MCF 10A (cell line): ENCODE measurements around the gene BAIAP2L1. TPM values are rescaled to one million over a fixed set of nuclear protein-coding genes. Genes with fewer than 3 reads are reported as not detected.

Source experiments
- BruUV-seq: library from RNA; stranded (reverse); fragments of 400-500 nt; replicated peaks from 2 replicates; lab custom pipeline; 2021; lab: Mats Ljungman, UMichigan
- CTCF ChIA-PET: fragments of 300-600 bp; sonication (Branson Sonifier 250); formaldehyde crosslinking; extraction: SDS; loops from one replicate; lab custom pipeline; 2021; ENCODE audit warnings: antibody characterized with exemption, inconsistent platforms; lab: Yijun Ruan, JAX
- POLR2A ChIA-PET: fragments of 300-600, 350-650 bp; sonication (Branson Sonifier 250); formaldehyde crosslinking; extraction: SDS; loops from one replicate; lab custom pipeline; 2020; ENCODE audit warnings: antibody characterized with exemption, inconsistent platforms; lab: Yijun Ruan, JAX
- DNase-seq: peaks from one replicate; pipeline ENCODE4 v3.0.0-alpha.2; 2018; ENCODE audit not compliant: unreplicated experiment
- H3K27ac Mint-ChIP-seq: one replicate; pipeline ENCODE4 v1.8.0; 2022; ENCODE audit warnings: mild to moderate bottlenecking, low read depth, mixed read lengths; ENCODE audit not compliant: unreplicated experiment
- H3K27me3 Mint-ChIP-seq: one replicate; pipeline ENCODE4 v1.8.0; 2022; ENCODE audit warnings: mixed read lengths; ENCODE audit not compliant: insufficient read depth, unreplicated experiment
- H3K36me3 Mint-ChIP-seq: one replicate; pipeline ENCODE4 v1.8.0; 2022; ENCODE audit warnings: mild to moderate bottlenecking, moderate library complexity, mixed read lengths; ENCODE audit not compliant: insufficient read depth, unreplicated experiment
- H3K4me1 Mint-ChIP-seq: one replicate; pipeline ENCODE4 v1.8.0; 2022; ENCODE audit warnings: mixed read lengths; ENCODE audit not compliant: insufficient read depth, unreplicated experiment
- H3K4me3 Mint-ChIP-seq: one replicate; pipeline ENCODE4 v1.8.0; 2022; ENCODE audit warnings: mild to moderate bottlenecking, moderate library complexity, mixed read lengths; ENCODE audit not compliant: unreplicated experiment
- H3K9me3 Mint-ChIP-seq: one replicate; pipeline ENCODE4 v1.8.0; 2022; ENCODE audit warnings: mixed read lengths; ENCODE audit not compliant: unreplicated experiment
- CTCF ChIP-seq: fragments of 200-600 bp; IDR thresholded peaks from one replicate; pipeline ENCODE4 v1.8.0; 2022; ENCODE audit warnings: antibody characterized with exemption, mild to moderate bottlenecking; ENCODE audit not compliant: unreplicated experiment
- intact Hi-C: fragments of 100-400 bp; cut with micrococcal nuclease; formaldehyde crosslinking; loops from 2 replicates; pipeline ENCODE4 v1.14.1; 2022
- total RNA-seq: library from RNA; stranded (reverse); gene quantifications from 2 replicates; pipeline ENCODE4 v1.2.3, GENCODE V29; 2022

Gene BAIAP2L1
- total RNA-seq, 1 experiment from 2014 or later: 60.2 TPM

GRCh38 chr7:98360221-98361130, 40.4 kb downstream of the BAIAP2L1 start:
- Mint-ChIP-seq H3K4me3 (no peak overlapping the region), H3K27ac (no peak overlapping the region), H3K4me1 (peaks cover 16% of the 10 kb centered on the region), H3K36me3 (peaks cover 22% of the 10 kb centered on the region), H3K27me3 (no peaks in the 10 kb centered on the region), H3K9me3 (no peaks in the 10 kb centered on the region)
- DNase-seq: no peak
- intact Hi-C loops: no loop called here
- TF ChIP-seq CTCF: no peak
- no TSS peak for BruUV-seq
- POLR2A ChIA-PET: interaction anchor here (0.8 to 2.5 kb wide), 8 partner anchors 9 to 108 kb away, joined by 4 to 15 read pairs (median 5); partner anchors contain the start of genes BAIAP2L1 and TECPR1
- CTCF ChIA-PET: interaction anchor here (0.6 to 2.4 kb wide), 6 partner anchors 11 to 237 kb away, joined by 3 to 9 read pairs (median 3); partner anchors contain the start of gene BAIAP2L1

GRCh38 chr7:98359395-98359794, 41.5 kb downstream of the BAIAP2L1 start:
- POLR2A ChIA-PET: interaction anchor here (1.6 to 1.8 kb wide), 2 partner anchors 41 to 72 kb away, joined by 5 to 12 read pairs; partner anchors contain the start of gene BAIAP2L1
- CTCF ChIA-PET: interaction anchor here (0.8 to 1.8 kb wide), 3 partner anchors 12 to 38 kb away, joined by 3 to 9 read pairs (median 3); no protein-coding TSS in a partner anchor
- H3K4me1 Mint-ChIP-seq: peaks cover 23% of the 10 kb centered on the region
- no peaks in the 10 kb centered on the region for H3K27me3 Mint-ChIP-seq
- no peak for DNase-seq
- H3K27ac Mint-ChIP-seq: no peak overlapping the region
- no peak overlapping the region for H3K4me3 Mint-ChIP-seq
- TF ChIP-seq CTCF: no peak
- BruUV-seq: no TSS peak
- H3K36me3 Mint-ChIP-seq: peaks cover 24% of the 10 kb centered on the region
- no peaks in the 10 kb centered on the region for H3K9me3 Mint-ChIP-seq
- intact Hi-C loops: no loop called here

- POLR2A ChIA-PET: interaction anchor here (1.8 to 5.4 kb wide), 2 partner anchors 12 to 42 kb away, joined by 24 to 51 read pairs; partner anchors contain the start of gene BAIAP2L1
- Mint-ChIP-seq H3K27ac (no peak overlapping the region), H3K27me3 (no peaks in the 10 kb centered on the region), H3K4me3 (no peak overlapping the region), H3K4me1 (peaks cover 30% of the 10 kb centered on the region), H3K36me3 (peaks cover 17% of the 10 kb centered on the region), H3K9me3 (no peaks in the 10 kb centered on the region)
- CTCF ChIA-PET: interaction anchor here (1.1 kb wide), 1 partner anchor 10 kb away, joined by 3 read pairs; no protein-coding TSS in a partner anchor
- BruUV-seq: no TSS peak
- intact Hi-C loops: no loop called here
- no peak for TF ChIP-seq CTCF
- no peak for DNase-seq
Observed at GRCh38 chr7:98358706-98359105, 42.2 kb downstream of the BAIAP2L1 start.

- peaks cover 35% of the 10 kb centered on the region for H3K4me1 Mint-ChIP-seq
- POLR2A ChIA-PET: interaction anchor here (0.8 to 5.4 kb wide), 15 partner anchors 11 to 892 kb away, joined by 3 to 51 read pairs (median 3); partner anchors contain the start of gene BAIAP2L1
- BruUV-seq: no TSS peak
- H3K9me3 Mint-ChIP-seq: no peaks in the 10 kb centered on the region
- CTCF ChIA-PET: interaction anchor here (0.6 to 3.3 kb wide), 4 partner anchors 11 to 68 kb away, joined by 3 to 19 read pairs (median 4); partner anchors contain the start of gene BAIAP2L1
- TF ChIP-seq CTCF: no peak
- no peaks in the 10 kb centered on the region for H3K27me3 Mint-ChIP-seq
- intact Hi-C loops: no loop called here
- H3K4me3 Mint-ChIP-seq: peak overlapping the region; percentile 28
- H3K27ac Mint-ChIP-seq: peak overlapping the region; percentile 57
- H3K36me3 Mint-ChIP-seq: peaks cover 16% of the 10 kb centered on the region
- peak; percentile 88 for DNase-seq
Observed at GRCh38 chr7:98357751-98358161, 43.1 kb downstream of the BAIAP2L1 start.
